ENCODE data around the gene TMPRSS9. TPM values are rescaled to one million over a fixed set of nuclear protein-coding genes. Genes with fewer than 3 reads are reported as not detected.
"Not testable (repeated sequence)": the region's sequence is repeated elsewhere in the genome, so short reads cannot be mapped to it uniquely, and the experiment has no call there.

TMPRSS9 gene
- total and polyA plus RNA-seq, 11 donors, result 0.09 to 0.19 TPM; not detected in 9

DNA sequence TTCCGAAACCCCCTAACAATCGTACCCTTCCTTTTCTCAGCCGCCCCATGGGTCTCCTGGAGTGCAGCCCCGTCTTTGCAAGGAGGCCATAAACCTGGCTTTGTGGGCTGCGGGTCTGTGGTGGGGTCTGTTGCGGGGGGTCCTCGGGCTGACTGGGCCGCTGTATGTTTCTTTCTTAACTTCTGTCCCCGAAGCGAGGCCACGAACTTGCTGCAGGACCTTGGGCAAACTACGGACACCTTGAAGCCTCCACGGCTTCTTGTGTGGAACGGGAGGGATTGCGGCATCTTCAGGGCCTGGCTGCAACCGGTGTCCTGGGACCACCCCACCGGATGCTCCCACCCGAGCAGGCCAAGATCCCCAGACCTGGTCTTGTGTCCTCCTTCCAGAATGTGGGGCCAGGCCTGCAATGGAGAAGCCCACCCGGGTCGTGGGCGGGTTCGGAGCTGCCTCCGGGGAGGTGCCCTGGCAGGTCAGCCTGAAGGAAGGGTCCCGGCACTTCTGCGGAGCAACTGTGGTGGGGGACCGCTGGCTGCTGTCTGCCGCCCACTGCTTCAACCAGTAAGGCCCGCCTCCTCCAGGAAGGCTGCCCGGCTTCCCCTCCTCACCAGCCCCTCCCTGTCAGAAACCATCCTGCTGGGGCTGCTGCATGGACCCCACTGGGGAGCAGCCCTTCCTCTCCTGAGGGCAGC, 55.4 kb downstream of the TMPRSS9 start:
- Histone ChIP-seq H3K4me1 (no peaks in the 10 kb centered on the region), H3K27me3 (no peaks in the 10 kb centered on the region), H3K36me3 (peaks cover 0 to 8% (median 0%) of the 10 kb centered on the region in 9 donors), H3K27ac (no peak overlapping the region), H3K9me3 (peaks cover 0 to 6% (median 0%) of the 10 kb centered on the region in 12 donors), H3K4me3 (no peak overlapping the region)
- intact Hi-C loops (cut with DNase I), result no loop called here
- 79 to 89% (median 83%) methylated on average over 17 to 29 of the region's 29 CpGs for WGBS, 4 donors
- no peak for DNase-seq
- no peak for TF ChIP-seq POLR2A (IDR thresholded peaks at IDR 0.05)
- TF ChIP-seq, protein P1, sequence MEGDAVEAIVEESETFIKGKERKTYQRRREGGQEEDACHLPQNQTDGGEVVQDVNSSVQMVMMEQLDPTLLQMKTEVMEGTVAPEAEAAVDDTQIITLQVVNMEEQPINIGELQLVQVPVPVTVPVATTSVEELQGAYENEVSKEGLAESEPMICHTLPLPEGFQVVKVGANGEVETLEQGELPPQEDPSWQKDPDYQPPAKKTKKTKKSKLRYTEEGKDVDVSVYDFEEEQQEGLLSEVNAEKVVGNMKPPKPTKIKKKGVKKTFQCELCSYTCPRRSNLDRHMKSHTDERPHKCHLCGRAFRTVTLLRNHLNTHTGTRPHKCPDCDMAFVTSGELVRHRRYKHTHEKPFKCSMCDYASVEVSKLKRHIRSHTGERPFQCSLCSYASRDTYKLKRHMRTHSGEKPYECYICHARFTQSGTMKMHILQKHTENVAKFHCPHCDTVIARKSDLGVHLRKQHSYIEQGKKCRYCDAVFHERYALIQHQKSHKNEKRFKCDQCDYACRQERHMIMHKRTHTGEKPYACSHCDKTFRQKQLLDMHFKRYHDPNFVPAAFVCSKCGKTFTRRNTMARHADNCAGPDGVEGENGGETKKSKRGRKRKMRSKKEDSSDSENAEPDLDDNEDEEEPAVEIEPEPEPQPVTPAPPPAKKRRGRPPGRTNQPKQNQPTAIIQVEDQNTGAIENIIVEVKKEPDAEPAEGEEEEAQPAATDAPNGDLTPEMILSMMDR (IDR thresholded peaks at IDR 0.05), result no peak
- ATAC-seq, result peak in 3 of 4 donors; percentile 8 to 33 (median 20)

DNA sequence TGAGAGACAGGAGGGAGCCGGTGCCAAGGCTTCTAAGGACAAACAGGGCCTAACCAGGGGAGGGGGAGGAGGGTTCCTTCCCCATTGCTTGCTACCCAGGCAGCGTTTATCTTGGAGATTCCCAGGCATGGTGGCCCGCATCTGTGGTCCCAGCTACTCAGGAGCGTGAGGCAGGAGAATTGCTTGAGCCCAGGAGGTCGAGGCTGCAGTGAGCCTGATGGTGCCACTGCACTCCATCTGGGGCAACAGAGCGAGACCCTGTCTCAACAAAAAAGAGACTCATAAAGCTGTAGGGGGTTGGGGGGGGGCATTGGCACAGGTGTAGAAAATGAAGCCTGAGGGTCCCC, 55.9 kb downstream of the TMPRSS9 start:
- Histone ChIP-seq H3K9me3 (peaks cover 0 to 6% (median 0%) of the 10 kb centered on the region in 12 donors), H3K4me1 (no peaks in the 10 kb centered on the region), H3K4me3 (no peak overlapping the region), H3K27ac (no peak overlapping the region), H3K36me3 (peaks cover 0 to 8% (median 0%) of the 10 kb centered on the region in 9 donors), H3K27me3 (no peaks in the 10 kb centered on the region)
- no peak for ATAC-seq
- no peak for DNase-seq
- intact Hi-C loops (cut with DNase I), result no loop called here
- 66 to 83% (median 74%) methylated on average over 5 to 6 of the region's 6 CpGs for WGBS, 4 donors
- TF ChIP-seq, protein P1 (IDR thresholded peaks at IDR 0.05), result no peak
- TF ChIP-seq POLR2A (IDR thresholded peaks at IDR 0.05), result no peak

DNA sequence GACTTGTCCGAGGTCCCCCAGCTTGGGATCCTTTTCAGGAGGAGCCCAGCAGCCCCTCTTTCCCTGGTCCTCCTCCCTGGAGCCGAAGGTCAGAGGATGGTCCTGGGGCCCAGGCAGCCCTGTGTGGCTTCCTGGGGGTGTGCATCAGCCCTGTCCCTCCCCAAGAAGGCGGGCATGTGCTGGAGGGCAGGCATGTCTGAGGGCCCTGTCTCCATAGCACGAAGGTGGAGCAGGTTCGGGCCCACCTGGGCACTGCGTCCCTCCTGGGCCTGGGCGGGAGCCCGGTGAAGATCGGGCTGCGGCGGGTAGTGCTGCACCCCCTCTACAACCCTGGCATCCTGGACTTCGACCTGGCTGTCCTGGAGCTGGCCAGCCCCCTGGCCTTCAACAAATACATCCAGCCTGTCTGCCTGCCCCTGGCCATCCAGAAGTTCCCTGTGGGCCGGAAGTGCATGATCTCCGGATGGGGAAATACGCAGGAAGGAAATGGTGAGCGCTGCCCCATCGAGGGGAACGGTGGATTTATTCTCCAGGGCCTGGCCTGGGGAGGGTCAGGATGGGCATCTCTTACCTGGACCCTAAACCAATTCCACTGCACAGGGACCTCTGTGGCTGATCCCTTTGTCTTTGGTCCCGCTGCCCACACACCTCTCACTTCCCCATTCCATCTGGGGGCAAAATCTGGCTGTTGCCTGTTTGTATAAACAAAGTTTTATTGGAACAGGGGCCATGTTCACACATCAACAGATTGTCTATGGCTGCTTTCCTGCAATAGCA, 56.4 kb downstream of the TMPRSS9 start:
- no peaks in the 10 kb centered on the region for H3K4me1 ChIP-seq
- TF ChIP-seq, protein P1 (IDR thresholded peaks at IDR 0.05), result no peak
- TF ChIP-seq POLR2A (IDR thresholded peaks at IDR 0.05), result no peak
- DNase-seq (no peak), ATAC-seq (peak in 3 of 4 donors; percentile 7 to 56 (median 22))
- no peak overlapping the region for H3K4me3 ChIP-seq
- intact Hi-C loops (cut with DNase I), result no loop called here
- peaks cover 0 to 5% (median 0%) of the 10 kb centered on the region in 12 donors for H3K9me3 ChIP-seq
- H3K27ac ChIP-seq, result no peak overlapping the region
- WGBS, 4 donors, result 82 to 90% (median 83%) methylated on average over 16 to 19 of the region's 19 CpGs
- no peaks in the 10 kb centered on the region for H3K27me3 ChIP-seq
- H3K36me3 ChIP-seq, result peaks cover 0 to 8% (median 0%) of the 10 kb centered on the region in 9 donors

DNA sequence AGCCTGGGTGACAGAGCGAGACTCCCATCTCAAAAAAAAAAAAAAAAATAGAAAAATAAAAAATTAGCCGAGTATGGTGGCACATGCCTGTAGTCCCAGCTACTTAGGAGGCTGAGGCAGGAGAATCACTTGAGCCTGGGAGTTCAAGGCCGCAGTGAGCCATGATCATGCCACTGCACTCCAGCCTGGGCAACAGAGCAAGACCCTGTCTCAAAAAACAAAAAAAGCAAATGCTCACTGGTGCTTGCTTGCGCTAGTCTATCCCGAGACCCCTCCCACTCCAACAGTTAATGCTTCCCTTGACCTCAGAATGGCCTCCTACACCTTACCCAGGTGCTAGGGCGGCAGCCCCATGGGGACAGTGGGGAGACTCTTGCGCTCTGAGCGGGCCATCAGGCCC, 57.4 kb downstream of the TMPRSS9 start:
- H3K36me3 ChIP-seq; H3K4me1 ChIP-seq; H3K27ac ChIP-seq; ATAC-seq; H3K27me3 ChIP-seq; H3K9me3 ChIP-seq; DNase-seq; H3K4me3 ChIP-seq; intact Hi-C loops (cut with DNase I): not testable (repeated sequence)
- WGBS, 4 donors, result 95 to 97% (median 96%) methylated on average over 8 of the region's 8 CpGs

All from heart left ventricle (tissue), 16 donors.